Eye (tissue), 1 donor: ENCODE results near the gene MRPS21.

Source experiments
- DNase-seq: peaks from one replicate; pipeline ENCODE4 v3.0.0-alpha.2; 2015

Gene MRPS21

GRCh38 chr1:150293433-150294253 lies at the start of gene MRPS21:
TSS of gene MRPS21 (plus strand) at chr1:150293861. CDS start at chr1:150294367, 506 bp downstream.
- DNase-seq = peak; percentile 98

DNA sequence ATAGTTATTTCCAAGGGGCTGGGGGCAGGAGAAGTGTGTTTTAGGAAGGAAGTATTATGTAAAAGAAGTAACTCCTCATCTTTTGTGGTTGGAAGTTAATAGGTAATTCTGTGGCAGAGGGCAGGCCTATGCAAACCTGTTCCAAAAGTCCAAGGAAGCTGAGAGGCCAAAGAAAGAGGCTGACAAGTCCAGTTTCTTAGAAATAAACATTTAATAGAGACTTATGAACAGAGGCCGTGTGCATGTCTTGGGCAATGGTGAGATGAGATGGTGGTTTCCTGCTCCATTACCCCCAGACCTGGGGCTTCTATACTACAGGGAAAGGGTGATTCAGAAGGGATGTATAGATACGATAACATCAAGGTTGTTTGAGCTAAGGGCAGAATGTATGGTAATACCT lies 43.7 kb upstream of the MRPS21 start:
- no peak for DNase-seq

DNA sequence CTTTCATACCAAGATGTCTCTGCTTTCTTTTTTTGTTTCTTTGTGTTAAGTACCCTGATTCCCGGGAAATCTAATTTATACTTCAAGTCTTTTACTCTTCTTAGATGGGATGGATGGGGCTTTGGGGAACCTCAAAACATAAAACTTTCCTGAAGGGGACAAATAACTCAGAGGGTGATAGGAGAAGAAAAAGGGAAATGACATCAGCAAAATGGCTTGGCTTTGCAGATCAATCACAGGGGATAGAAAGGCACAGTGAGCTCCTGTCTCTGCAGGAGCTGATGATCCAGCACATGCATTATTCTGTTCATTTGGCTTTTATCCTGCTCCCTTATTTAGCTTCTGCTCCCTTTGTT lies 37.5 kb upstream of the MRPS21 start:
- DNase-seq = no peak

GRCh38 chr1:150256554-150257341 lies 36.9 kb upstream of the MRPS21 start:
- DNase-seq = peak; percentile 90

DNA sequence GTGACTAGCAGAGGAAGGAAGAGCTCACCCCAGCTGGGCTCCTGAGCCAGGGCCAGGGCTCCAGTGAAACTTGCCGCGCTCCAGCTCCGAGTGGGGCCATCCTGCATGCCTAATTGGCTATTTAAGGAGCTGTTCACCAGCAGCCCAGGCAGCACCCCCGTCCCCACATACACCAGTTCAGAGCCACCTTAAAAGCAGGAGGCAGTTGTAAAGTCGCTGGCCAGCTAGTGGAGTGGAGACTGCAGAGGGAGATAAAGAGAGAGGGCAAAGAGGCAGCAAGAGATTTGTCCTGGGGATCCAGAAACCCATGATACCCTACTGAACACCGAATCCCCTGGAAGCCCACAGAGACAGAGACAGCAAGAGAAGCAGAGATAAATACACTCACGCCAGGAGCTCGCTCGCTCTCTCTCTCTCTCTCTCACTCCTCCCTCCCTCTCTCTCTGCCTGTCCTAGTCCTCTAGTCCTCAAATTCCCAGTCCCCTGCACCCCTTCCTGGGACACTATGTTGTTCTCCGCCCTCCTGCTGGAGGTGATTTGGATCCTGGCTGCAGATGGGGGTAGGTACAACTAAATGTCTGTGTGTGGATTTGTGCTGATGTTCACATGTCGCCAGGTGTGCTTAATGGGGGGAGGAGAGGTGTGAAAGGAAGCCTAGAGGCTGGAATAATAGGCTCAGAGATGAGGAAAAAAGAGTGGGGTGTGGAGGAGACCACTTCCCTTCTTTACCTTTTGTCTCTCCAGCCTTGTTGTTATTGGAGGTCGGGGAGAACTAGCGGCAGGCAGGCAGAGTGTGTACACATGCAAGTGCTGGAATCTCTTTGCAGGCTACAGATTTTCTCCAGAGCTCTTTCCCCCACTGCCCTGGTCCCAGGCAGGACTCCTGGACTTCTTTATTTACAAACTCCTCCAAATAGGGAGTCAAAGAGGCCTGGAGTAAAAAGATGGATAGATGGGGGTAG lies 35.8 kb upstream of the MRPS21 start, which contains the start of gene CA14:
CA14 (plus strand) TSS at position 151 of the 962 bp plus-strand sequence; CDS start at position 506, 355 bp downstream.
- DNase-seq = peak; percentile 78

GRCh38 chr1:150259217-150259616 lies 34.4 kb upstream of the MRPS21 start:
- DNase-seq = peak; percentile 60

- DNase-seq = peak; percentile 81
These were observed 33.6 kb upstream of the MRPS21 start for GRCh38 chr1:150259758-150260669.

DNA sequence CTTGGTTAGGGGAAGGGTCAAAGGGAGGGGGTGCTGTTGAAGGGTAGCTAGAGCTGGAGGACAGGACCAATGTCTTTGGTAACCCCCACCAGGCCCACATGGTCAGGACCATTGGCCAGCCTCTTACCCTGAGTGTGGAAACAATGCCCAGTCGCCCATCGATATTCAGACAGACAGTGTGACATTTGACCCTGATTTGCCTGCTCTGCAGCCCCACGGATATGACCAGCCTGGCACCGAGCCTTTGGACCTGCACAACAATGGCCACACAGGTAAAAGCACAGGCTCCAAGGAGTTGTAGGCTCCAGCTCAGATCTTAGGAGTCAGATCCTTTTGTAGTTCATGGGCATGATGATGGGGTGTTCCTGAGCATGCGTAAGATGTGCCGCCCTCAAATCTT lies 32.3 kb upstream of the MRPS21 start:
- no peak for DNase-seq

- no peak for DNase-seq
These were observed 31.0 kb upstream of the MRPS21 start for GRCh38 chr1:150262388-150263320.

DNA sequence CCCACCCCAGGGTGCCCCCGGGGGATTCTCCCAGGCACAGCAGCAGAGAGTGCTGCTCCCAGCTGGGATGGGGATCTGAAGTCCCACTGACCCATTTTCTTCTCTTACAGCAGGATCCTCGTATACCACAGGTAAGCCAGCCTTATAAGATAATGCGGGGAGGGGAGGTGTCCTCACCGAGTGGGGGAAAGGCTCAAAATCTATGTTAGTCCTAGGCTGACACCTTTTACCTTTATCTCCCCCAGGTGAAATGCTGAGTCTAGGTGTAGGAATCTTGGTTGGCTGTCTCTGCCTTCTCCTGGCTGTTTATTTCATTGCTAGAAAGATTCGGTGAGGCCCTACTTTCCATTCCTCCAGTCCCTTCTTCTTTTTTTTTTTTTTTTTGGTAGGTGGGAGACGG lies 30.1 kb upstream of the MRPS21 start:
- no peak for DNase-seq

GRCh38 chr1:150267896-150268295 lies 25.8 kb upstream of the MRPS21 start:
- no peak for DNase-seq

- no peak for DNase-seq
These were observed 25.3 kb upstream of the MRPS21 start for GRCh38 chr1:150268340-150268704.

GRCh38 chr1:150268705-150269403 lies 24.8 kb upstream of the MRPS21 start, which contains the start of gene APH1A:
TSS of gene APH1A (minus strand) at chr1:150269016. CDS start at chr1:150268810, 206 bp downstream.
- peak; percentile 98 for DNase-seq

- DNase-seq = no peak
These were observed 24.2 kb upstream of the MRPS21 start for GRCh38 chr1:150269451-150269850.

- no peak for DNase-seq
These were observed 22.2 kb upstream of the MRPS21 start for GRCh38 chr1:150271291-150271959.

- DNase-seq = no peak
These were observed 20.4 kb upstream of the MRPS21 start for GRCh38 chr1:150273311-150273710.

GRCh38 chr1:150280138-150280707 lies 13.4 kb upstream of the MRPS21 start:
- no peak for DNase-seq

DNA sequence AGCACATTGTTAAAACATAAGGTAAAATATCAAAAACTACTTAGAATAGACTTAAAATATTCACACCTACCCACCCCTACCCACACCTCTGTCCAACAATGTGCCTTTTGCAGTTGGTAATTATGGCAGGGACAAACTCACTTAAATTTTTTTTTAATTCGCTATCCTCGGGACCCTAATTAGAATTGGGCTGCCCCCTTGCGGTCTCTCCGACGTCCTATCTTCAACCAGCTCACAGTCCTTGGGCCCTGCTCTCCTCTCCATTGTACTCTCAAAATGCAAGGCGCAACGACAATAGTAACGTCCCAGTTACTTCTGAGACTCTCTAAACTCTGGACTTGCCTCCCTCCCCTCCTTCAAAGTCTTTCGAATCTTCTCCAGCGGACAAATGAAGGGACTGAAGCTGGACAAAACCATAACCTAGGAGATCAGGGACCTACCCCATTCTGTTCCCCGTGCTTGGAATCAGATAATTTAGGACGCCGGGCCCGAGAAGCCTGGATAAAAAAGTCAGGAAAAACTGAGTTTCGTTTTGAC lies 12.4 kb upstream of the MRPS21 start:
- DNase-seq = peak; percentile 91
